Karpas-422 (cell line): Measurements from ENCODE around the gene MBTPS1. TPM values are rescaled to one million over a fixed set of nuclear protein-coding genes. Genes with fewer than 3 reads are reported as not detected.

Experiments
- DNase-seq: peaks from one replicate; pipeline ENCODE4 v3.0.0-alpha.2; 2015
- H2AFZ ChIP-seq: fragments of 200-600 bp; sonication (generic); 2 replicates; pipeline ENCODE4 v1.6.1; 2014; ENCODE audit warnings: antibody characterized with exemption, low read length, mixed read lengths
- H3K27ac ChIP-seq: fragments of 200-600 bp; sonication (generic); 2 replicates; pipeline ENCODE4 v1.5.1; 2014; ENCODE audit warnings: mild to moderate bottlenecking, low read length, moderate library complexity
- H3K27me3 ChIP-seq: fragments of 200-600 bp; sonication (generic); 2 replicates; pipeline ENCODE4 v1.6.1; 2014; ENCODE audit warnings: low read length, mixed read lengths
- H3K36me3 ChIP-seq: fragments of 200-600 bp; sonication (generic); 2 replicates; pipeline ENCODE4 v1.6.1; 2014; ENCODE audit warnings: low read length, mixed read lengths; ENCODE audit not compliant: insufficient read depth
- H3K4me1 ChIP-seq: fragments of 200-600 bp; sonication (generic); 2 replicates; pipeline ENCODE4 v1.6.1; 2014; ENCODE audit warnings: mild to moderate bottlenecking, low read length, mixed read lengths
- H3K4me2 ChIP-seq: fragments of 200-600 bp; sonication (generic); 2 replicates; pipeline ENCODE4 v1.6.1; 2014; ENCODE audit warnings: low read length, low read depth, mild to moderate bottlenecking; ENCODE audit not compliant: poor library complexity, severe bottlenecking
- H3K4me3 ChIP-seq: fragments of 200-600 bp; sonication (generic); 2 replicates; pipeline ENCODE4 v1.5.1; 2014; ENCODE audit warnings: mild to moderate bottlenecking, antibody characterized with exemption, low read length, mixed read lengths
- H3K79me2 ChIP-seq: fragments of 200-600 bp; sonication (generic); 2 replicates; pipeline ENCODE4 v1.6.1; 2014; ENCODE audit warnings: mild to moderate bottlenecking, low read length, mixed read lengths
- H3K9ac ChIP-seq: fragments of 200-600 bp; sonication (generic); 2 replicates; pipeline ENCODE4 v1.6.0; 2014; ENCODE audit warnings: low read length
- H3K9me2 ChIP-seq: fragments of 200-600 bp; sonication (generic), shearing (Covaris generic); replicated peaks from 2 replicates; pipeline ENCODE4 v1.6.0; 2014; ENCODE audit warnings: mild to moderate bottlenecking, low read length, moderate library complexity; ENCODE audit not compliant: insufficient read depth
- H3K9me3 ChIP-seq: fragments of 300-700, 200-600 bp; sonication (generic); 2 replicates; pipeline ENCODE4 v1.6.1; 2014; ENCODE audit warnings: low read length, mixed read lengths
- H4K20me1 ChIP-seq: fragments of 200-600 bp; sonication (generic); 2 replicates; pipeline ENCODE4 v1.6.1; 2014; ENCODE audit warnings: mild to moderate bottlenecking, antibody characterized with exemption, low read length, low read depth; ENCODE audit not compliant: insufficient read depth
- total RNA-seq: library from RNA; depleted of rRNA; stranded (reverse); fragments of >200 nt; shearing (Covaris generic); gene quantifications from 2 replicates; pipeline ENCODE4 v1.2.3, GENCODE V29; 2014; ENCODE audit warnings: low replicate concordance; rRNA removed

MBTPS1 gene
- total RNA-seq = 80.9 and 94.7 TPM in 2 replicates

DNA sequence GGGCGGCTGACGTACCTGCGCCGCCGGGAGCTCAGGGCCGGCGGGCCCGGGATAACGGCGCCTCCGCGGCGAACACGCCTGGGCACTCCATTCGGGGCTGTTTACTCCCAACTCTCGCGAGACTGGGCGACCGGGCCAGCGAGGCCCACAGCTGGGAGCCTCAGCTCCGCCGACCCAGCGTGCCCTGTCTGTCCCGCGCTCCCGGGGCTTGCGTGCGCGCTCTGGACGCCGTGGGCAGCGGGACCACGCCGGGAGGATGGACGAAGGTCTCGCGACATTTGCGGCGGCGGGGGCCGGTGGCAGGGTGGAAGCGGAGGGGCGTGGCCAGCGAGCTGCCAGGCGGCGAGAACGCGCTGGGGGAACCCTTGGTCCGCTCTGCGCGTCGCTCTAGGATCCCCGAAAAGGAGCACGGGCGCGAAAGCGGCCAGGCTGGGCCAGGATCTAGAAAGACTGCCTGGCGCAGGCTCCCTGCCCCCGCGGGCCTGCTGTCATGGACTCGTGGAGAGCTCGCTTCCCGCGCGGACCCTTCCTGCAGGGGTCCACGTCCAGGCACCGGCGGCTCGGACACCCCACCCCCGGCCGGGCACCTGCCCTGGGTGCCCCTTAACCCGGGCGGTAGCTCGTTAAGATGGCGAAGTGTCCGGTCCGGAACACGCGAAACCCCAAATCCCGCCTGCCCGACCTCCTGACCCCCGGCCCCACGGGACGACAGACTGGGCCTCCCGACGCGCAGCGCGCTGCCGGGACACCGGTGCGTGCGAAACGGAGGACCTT lies at the start of gene MBTPS1:
TSS of gene MBTPS1 (minus strand) at position 223 of the 774 bp plus-strand sequence. CDS start 15,159 bp downstream, outside the sequence.
- Histone ChIP-seq H3K4me1 (peaks cover 23% of the 10 kb centered on the region), H3K4me2 (peak within 1 kb of the TSS; percentile 89), H3K36me3 (no peaks in the 10 kb centered on the region; the same call in 1 of the 2 replicates), H3K9ac (peak within 1 kb of the TSS; percentile 98), H3K9me3 (no peaks in the 10 kb centered on the region), H3K4me3 (peak within 1 kb of the TSS; percentile 91), H4K20me1 (0 out of 2 replicates have a peak, but pooled peaks cover 4% of the 10 kb centered on the region), H3K9me2 (no peaks in the 10 kb centered on the region), H3K79me2 (peaks cover 45% of the 10 kb centered on the region), H3K27ac (peak within 1 kb of the TSS; percentile 82), H2AFZ (peak within 1 kb of the TSS; percentile 61; the same call in 1 of the 2 replicates), H3K27me3 (no peaks in the 10 kb centered on the region)
- DNase-seq = peak; percentile 99

- Histone ChIP-seq H3K4me1 (no peaks in the 10 kb centered on the region), H3K9me2 (no peaks in the 10 kb centered on the region), H3K36me3 (no peaks in the 10 kb centered on the region), H3K27ac (no peak overlapping the region), H3K79me2 (no peaks in the 10 kb centered on the region), H3K9me3 (no peaks in the 10 kb centered on the region), H3K9ac (no peak overlapping the region), H4K20me1 (no peaks in the 10 kb centered on the region), H3K4me2 (no peak overlapping the region), H3K4me3 (no peak overlapping the region), H3K27me3 (no peaks in the 10 kb centered on the region), H2AFZ (no peak overlapping the region)
- DNase-seq = no peak
Measured at GRCh38 chr16:84165746-84166145, 49.0 kb upstream of the MBTPS1 start.

DNA sequence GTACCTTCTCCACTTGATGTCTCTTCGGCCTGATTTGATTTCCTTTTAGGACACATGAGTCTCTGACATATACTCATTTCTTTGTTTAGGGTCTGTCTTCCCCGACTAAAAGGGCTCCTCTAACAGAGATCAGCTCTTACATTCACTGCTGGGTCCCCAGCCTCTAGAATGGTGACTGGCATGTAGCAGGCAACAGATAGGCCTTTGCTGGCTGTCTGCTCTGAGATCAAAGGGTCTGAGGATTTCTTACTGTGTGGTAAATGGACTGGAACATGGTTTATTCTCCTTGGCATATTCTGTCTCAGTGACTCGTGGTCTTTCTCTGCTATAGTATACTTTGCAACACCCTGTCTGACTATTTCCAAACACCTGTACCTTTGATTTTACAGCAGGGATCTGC lies 45.1 kb upstream of the MBTPS1 start:
- Histone ChIP-seq H3K9ac (no peak overlapping the region), H3K27me3 (no peaks in the 10 kb centered on the region), H3K9me2 (no peaks in the 10 kb centered on the region), H4K20me1 (no peaks in the 10 kb centered on the region), H3K36me3 (no peaks in the 10 kb centered on the region), H3K4me1 (no peaks in the 10 kb centered on the region), H3K4me3 (no peak overlapping the region), H2AFZ (no peak overlapping the region), H3K9me3 (no peaks in the 10 kb centered on the region), H3K27ac (no peak overlapping the region), H3K79me2 (no peaks in the 10 kb centered on the region), H3K4me2 (no peak overlapping the region)
- DNase-seq = no peak

GRCh38 chr16:84161037-84161436 lies 44.3 kb upstream of the MBTPS1 start:
- no peaks in the 10 kb centered on the region for H3K9me2 ChIP-seq
- no peak overlapping the region for H3K4me3 ChIP-seq
- no peaks in the 10 kb centered on the region for H4K20me1 ChIP-seq
- no peak overlapping the region for H3K4me2 ChIP-seq
- H3K4me1 ChIP-seq = no peaks in the 10 kb centered on the region
- H2AFZ ChIP-seq = no peak overlapping the region
- no peaks in the 10 kb centered on the region for H3K9me3 ChIP-seq
- no peaks in the 10 kb centered on the region for H3K27me3 ChIP-seq
- H3K9ac ChIP-seq = no peak overlapping the region
- DNase-seq = no peak
- no peaks in the 10 kb centered on the region for H3K79me2 ChIP-seq
- H3K27ac ChIP-seq = no peak overlapping the region
- no peaks in the 10 kb centered on the region for H3K36me3 ChIP-seq

DNA sequence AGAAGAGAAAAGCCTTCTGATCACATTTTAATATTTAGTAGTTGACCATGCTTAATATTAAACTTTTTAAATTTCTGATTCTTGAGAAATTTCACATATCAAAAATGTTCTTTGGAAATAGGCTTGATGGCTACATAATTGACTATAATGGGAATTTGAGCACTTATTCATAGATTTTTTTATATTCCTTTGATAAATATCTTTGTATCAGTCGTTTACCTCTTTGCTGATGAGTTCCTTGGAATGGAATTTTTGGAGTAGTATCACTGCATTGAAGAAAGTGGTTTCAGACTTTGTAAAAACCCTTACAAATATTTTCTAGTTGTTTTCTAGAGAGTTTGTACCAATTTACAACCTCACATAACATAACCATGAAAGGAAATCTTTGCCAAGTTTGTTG lies 43.1 kb upstream of the MBTPS1 start:
- Histone ChIP-seq H3K79me2 (no peaks in the 10 kb centered on the region), H3K27ac (no peak overlapping the region), H3K27me3 (no peaks in the 10 kb centered on the region), H3K4me1 (no peaks in the 10 kb centered on the region), H2AFZ (no peak overlapping the region), H3K4me2 (no peak overlapping the region), H3K9ac (no peak overlapping the region), H3K4me3 (no peak overlapping the region), H3K36me3 (no peaks in the 10 kb centered on the region), H3K9me3 (no peaks in the 10 kb centered on the region), H3K9me2 (no peaks in the 10 kb centered on the region), H4K20me1 (no peaks in the 10 kb centered on the region)
- no peak for DNase-seq

DNA sequence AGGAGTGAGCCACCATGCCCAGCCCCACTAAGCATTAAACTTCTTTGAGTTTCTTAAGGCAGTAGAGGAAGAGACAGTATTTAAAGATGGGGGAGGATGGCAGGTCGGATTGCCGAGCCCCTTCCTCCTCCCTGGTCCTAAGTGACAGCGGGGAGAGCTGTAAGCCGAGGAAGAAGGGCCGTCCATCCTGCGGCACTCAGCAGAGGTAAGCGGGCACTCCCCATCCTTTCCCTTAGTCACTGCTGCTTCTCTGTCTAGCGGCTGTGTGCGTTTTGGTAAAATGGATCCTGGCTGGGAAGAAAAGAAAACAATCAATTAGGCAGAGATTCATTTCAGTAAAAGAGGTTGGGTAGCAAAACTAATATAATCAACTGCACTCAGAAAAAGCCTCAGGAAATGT lies 42.3 kb upstream of the MBTPS1 start:
- Histone ChIP-seq H3K9ac (no peak overlapping the region), H3K27me3 (no peaks in the 10 kb centered on the region), H3K79me2 (no peaks in the 10 kb centered on the region), H4K20me1 (no peaks in the 10 kb centered on the region), H3K4me2 (no peak overlapping the region), H3K36me3 (no peaks in the 10 kb centered on the region), H3K27ac (no peak overlapping the region), H3K9me2 (no peaks in the 10 kb centered on the region), H3K4me1 (no peaks in the 10 kb centered on the region), H3K9me3 (no peaks in the 10 kb centered on the region), H2AFZ (no peak overlapping the region), H3K4me3 (no peak overlapping the region)
- DNase-seq = no peak

DNA sequence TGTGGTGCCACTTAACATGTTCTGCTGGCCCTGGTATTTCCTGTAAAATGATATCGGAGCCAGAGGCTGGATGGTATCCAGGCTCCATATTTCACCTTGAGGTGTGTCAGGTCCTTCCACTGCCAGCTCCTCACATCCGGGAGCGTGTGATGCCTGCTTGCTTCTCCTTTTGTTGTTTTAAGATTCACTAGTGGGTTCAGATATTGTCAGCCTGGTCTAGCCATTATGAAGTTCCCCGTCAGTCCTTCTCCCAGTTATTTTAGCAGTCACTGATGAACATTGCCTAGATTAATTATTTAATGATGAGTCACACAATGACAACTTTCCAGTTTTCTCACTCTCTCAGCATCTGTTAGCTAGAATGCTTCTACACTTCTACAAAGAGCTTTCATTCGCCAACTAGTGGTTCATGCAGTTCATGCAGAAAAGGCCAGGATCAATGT lies 39.6 kb upstream of the MBTPS1 start:
- no peak overlapping the region for H3K4me2 ChIP-seq
- no peak overlapping the region for H2AFZ ChIP-seq
- H3K9me3 ChIP-seq = no peaks in the 10 kb centered on the region
- H3K4me3 ChIP-seq = no peak overlapping the region
- H3K27me3 ChIP-seq = no peaks in the 10 kb centered on the region
- H3K9me2 ChIP-seq = no peaks in the 10 kb centered on the region
- H3K79me2 ChIP-seq = no peaks in the 10 kb centered on the region
- H3K36me3 ChIP-seq = no peaks in the 10 kb centered on the region
- H3K27ac ChIP-seq = no peak overlapping the region
- no peak for DNase-seq
- H3K4me1 ChIP-seq = no peaks in the 10 kb centered on the region
- no peaks in the 10 kb centered on the region for H4K20me1 ChIP-seq
- H3K9ac ChIP-seq = no peak overlapping the region

DNA sequence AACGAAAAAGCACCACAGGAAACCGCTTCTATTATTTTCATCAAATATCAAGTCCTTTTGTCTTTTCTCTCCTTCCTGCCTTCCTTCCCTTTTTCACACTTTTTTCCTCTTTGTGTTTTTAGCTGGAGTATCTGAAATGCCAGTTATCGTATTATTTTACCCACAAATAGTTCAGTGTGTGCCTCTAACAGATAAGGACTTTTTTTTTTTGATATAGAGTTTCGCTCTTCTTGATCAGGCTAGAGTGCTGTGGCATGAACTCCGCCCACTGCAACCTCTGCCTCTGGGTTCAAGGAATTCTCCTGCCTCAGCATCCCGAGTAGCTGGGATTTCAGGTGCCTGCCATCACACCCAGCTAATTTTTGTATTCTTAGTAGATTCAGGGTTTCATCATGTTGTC lies 39.0 kb upstream of the MBTPS1 start:
- Histone ChIP-seq H3K27me3 (no peaks in the 10 kb centered on the region), H3K4me2 (no peak overlapping the region), H3K36me3 (no peaks in the 10 kb centered on the region), H3K27ac (no peak overlapping the region), H3K4me3 (no peak overlapping the region), H3K9me2 (no peaks in the 10 kb centered on the region), H4K20me1 (no peaks in the 10 kb centered on the region), H3K79me2 (no peaks in the 10 kb centered on the region), H3K9me3 (no peaks in the 10 kb centered on the region), H3K9ac (no peak overlapping the region), H3K4me1 (no peaks in the 10 kb centered on the region), H2AFZ (no peak overlapping the region)
- no peak for DNase-seq
